Ramos (cell line): ENCODE measurements around the gene GPR37L1.

Source experiments
- in situ Hi-C: fragments of 300-500 bp; cut with MboI; formaldehyde crosslinking; loops from one replicate; pipeline ENCODE4 v1.14.3; 2022; ENCODE audit warnings: low sequenced_read_pairs; ENCODE audit not compliant: unreplicated experiment

Gene GPR37L1

GRCh38 chr1:202152399-202152798, 29.7 kb downstream of the GPR37L1 start:
- in situ Hi-C loops, result no loop called here

- in situ Hi-C loops, result no loop called here
Observed at GRCh38 chr1:202153284-202153683, 30.6 kb downstream of the GPR37L1 start.

DNA sequence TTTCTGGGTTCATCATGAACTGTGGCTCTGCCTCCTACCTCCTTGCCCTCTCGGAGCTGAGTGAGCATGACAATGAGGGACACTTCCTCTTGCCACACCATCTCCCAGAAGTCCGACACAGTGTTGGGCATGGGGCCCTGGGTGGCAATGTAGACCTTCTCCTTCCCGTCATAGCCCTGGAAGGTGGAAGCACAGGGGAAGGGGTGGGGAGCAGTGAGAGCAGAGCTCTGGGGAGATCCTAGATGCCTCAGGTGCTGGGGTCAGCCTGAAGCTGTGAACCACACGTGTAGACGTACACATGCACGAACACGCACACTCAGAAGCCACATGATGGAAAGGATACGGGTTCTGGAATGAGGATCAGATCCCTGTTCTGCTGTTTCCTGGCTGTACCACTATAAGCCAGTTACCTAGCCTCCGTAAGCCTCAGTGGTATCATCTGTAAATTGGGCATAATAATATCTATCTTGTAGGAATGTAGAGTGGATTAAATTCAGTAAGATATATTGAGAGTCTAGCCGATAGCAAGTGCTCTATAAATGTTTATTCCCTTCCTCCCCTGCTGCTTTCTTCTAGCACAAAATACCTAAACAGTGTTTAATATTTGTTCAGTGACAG, 31.5 kb downstream of the GPR37L1 start:
- in situ Hi-C loops, result no loop called here

DNA sequence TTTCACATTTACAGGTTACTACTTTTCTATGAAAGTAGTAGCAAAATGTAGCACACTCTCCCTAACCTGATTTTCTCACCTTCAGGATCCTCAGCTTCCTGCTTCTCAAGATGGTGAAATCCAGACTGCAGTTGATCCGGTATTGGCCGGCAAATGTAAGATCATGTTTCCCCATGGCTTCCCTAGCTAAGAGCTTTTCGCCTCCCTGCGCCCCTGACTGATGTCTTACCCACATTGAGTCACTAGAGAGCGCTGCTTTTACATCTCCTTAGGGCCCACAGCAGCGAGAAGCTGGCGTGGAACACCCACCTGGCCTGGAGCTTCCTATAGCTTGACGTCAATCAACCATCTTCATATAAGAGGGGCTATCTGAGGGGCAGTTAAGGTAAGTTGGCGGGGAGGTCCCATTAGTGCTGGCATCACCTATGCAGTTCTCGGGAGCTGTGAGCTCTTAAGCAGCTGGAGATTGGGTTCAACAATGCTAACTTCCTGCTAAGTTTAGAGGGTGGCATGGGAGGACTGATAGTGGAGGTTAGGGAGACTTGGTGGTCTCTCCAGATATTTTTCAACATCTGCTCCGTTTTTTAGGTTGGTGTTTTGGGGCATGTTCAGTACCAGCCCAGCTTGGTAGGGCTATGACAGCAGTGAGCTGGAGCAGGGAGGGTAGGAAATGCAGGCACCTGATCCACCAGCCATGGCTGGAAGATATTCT, 32.2 kb downstream of the GPR37L1 start:
- in situ Hi-C loops, result no loop called here

DNA sequence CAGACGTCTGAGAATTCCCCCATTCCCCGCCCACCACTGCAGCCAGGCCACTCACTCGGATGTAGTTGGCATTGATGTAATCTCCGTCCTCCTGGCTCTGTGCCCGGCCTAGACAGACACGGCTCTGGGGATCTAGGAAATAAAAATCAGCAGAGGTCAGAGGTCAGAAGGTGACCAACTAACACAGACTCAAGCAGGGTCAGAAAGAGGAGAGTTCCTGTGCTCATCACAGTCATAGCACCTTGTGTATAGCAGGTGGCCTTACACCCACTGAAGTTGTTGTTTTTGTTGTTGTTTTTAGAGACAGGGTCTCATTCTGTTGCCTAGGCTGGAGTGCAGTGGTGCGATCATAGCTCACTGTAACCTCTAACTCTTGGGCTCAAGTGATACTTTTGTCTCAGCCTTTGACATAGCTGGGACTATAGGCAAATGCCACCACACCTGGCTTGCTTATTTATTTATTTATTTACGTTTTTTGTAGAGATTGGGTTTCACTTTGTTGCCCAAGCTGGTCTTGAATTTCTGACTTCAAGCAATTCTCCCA, 32.8 kb downstream of the GPR37L1 start:
- in situ Hi-C loops, result no loop called here

DNA sequence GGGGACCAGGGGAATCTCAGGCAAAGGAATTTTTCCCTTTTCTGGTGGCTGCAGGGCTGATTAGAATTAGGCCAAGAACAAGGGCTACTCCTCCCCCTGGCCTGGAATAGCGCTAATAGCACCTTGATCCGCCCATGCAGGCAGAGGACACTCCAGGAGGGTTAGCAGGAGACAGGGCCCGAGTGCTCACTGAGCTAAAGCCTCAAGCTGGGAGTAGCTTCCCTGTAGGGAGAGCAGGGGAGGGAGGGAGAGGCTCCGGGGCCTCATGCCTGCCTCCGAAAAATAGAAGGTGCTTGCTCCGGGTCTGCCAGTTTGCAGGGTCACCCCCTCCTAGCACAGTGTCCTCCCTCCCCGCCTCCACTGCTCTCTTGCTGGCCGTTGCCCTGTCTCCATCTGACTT, 33.9 kb downstream of the GPR37L1 start:
- in situ Hi-C loops, result no loop called here

GRCh38 chr1:202157945-202158344, 35.2 kb downstream of the GPR37L1 start:
- in situ Hi-C loops, result no loop called here

DNA sequence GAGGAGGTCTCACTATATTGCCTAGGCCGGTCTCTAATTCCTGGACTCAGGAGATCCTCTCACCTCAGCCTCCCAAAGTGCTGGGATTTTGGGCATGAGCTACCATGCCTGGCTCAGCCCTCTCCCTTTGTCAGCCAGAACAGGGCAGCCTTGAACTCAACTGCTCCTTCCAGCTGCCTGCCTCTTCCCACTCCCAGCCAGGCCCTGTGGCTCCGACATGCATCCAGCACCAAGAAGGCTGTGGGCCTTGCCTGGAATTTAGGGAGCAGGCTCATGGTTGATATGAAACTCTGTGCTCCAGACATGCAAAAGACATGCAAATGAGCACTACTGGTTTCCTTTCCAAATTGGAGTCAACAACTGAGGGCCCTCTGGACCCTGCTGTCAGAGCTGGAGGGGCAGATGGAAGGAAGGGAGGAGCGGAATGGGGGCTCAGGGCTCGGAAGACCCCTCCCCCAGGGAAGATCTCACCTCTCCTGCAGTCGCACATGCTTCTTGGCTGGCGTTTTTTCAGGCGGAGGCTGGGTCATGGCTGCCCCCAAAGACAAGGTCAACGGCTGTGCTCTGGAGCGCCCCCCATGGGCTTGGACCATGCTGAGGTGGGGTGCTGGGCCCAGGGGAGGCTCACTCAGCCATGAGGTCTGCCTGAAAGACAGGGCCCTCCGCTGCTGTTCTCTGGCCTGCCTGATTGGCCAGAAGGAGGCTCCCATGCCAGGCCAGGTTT, 36.3 kb downstream of the GPR37L1 start:
- in situ Hi-C loops, result no loop called here

DNA sequence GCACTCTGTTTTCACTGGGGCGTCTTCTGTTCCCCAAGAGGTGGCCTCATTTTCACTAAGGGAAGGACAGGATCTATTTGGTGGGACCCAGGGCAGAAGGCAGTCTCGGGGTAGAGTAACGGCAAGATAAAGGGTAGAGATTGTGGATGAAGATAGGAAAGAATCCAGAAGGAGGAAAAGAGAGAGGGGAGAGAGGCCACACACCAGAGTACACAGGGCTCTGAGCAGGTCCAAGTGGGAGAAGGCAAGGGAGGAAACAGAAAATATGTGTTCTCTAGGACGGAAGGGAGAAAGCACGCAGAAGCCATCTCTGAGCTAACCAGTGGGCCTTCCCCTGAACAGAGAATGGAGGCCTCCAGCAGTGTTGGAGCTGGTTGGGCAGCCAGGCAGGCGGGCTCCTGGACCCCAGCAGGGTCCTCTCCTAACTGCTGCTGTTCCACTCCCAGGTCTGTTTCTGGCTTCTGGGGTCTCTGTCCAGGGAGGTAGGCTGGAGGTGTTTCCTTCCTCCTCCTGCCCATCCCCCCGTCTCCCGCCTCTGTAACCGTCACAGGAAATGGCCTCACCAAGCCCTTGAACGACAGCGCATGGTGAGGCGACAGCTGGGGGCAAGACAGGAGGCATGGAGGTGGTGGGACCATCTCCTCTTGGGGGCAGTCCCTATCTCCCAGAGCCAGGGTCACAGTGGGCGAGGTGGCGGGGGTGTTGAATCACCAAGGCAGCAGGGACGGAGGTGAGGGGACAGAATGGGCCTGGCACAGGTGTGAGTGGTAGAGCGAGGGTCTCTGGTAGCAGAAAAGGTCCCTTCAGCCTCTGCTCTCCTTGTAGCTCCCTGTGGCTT, 37.0 kb downstream of the GPR37L1 start:
- in situ Hi-C loops, result no loop called here

GRCh38 chr1:202160377-202160940, 37.7 kb downstream of the GPR37L1 start, which contains the start of gene PTPN7:
Gene PTPN7, minus strand, starts transcription at chr1:202160602. Its CDS starts 1,200 bp downstream, at chr1:202159402.
- in situ Hi-C loops, result no loop called here

DNA sequence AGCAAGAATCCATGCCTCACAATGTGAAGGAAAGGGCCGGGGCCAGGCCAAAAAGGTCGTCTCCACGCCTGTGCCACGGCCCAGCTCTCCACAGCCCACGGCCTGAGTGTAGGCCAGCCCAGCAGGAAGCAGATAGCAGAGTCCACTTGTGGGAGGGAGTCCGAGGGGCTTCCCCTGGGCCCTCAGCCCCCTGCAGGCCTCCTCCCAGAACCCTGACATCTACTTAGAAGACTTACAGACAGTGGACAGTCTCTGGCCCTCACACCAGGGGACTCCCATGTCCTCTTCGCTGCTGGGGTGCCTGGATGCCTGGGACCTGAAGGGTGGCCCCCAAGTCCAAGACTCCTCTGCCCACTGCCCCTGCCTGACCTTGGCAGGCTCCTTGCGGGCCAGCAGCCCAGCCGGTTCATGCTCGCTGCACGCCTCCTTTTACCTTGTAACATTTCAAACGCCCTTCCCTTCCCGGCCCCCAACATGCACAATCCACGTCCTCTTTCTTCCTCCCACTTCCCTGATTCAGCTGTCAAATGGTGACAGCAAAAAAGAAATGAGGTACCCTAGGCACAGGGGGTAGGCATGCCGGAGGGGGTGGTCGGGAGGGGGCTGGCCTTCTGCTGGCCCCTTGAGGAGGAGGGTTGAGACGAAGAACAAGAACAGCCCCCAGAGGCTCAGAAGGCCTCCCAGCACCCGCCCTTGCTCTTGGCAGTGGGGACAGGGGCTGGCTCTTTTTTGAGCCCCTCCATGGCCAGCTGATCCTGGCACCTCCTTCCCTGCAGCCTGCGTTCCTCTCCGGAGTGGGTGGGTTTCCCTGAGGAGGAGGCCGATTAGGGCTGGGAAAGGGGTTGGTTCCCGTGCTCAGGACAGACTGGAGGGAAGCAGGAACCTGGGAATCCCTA, 38.7 kb downstream of the GPR37L1 start:
- in situ Hi-C loops, result no loop called here

DNA sequence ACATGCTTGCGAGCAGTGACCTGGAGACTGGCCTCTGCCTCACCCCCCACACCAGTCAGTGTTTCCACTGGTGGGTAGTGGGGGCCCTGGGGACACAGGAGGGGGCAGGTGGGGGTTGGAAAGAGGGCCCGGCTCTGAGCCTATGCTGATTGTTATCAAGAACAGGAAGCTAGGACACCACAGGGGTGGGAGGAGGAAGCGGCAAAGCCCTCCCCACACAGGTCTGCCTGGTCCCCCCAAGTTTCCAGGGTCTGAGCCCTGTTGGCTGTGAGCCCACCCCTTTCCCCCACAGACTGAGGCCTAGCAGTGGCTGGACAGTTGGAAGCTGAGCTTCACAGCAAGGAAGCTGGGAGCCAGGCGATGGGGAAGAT, 39.3 kb downstream of the GPR37L1 start:
- in situ Hi-C loops, result no loop called here

DNA sequence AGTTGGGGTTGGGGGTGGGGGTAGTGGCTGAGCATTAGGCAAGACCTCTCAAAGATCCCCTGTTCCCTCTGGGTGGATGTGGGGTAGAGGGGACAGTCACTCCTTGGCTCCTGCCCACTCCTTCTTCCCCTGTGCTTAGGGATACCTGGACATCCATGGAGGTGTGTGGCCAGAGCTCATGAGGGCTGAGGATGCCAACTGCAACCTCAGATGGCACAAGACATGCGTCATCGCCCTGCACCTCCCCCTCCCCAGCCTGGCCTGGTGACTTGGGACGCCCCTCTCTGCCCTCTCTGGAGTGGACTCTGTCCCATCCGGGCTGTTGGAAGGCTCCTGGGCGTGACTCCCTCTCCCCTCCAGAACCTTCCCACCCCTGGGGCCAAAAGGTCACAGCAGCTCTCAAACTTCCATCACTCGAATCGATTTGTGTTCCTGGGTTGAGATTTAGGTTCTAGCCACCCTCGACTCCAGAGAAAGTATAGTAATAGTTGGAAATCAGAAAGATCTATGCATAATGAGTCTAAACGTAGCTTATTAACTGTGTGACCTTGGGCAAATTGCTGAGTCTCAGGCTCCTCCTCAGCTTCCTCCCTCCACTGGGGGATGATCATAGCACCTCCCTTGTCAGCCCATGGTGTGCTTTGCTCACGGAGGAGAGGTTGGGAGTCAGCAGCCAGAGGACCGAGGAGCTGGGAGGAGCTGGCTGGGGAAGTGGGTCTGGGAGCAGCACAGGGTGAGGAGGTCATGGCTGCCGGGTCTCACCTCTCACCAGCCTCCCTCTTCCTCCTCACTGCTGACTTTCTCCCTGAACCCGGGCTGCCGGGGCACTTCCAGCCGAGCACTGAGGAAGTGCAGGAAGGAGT, 39.9 kb downstream of the GPR37L1 start:
- in situ Hi-C loops, result no loop called here

DNA sequence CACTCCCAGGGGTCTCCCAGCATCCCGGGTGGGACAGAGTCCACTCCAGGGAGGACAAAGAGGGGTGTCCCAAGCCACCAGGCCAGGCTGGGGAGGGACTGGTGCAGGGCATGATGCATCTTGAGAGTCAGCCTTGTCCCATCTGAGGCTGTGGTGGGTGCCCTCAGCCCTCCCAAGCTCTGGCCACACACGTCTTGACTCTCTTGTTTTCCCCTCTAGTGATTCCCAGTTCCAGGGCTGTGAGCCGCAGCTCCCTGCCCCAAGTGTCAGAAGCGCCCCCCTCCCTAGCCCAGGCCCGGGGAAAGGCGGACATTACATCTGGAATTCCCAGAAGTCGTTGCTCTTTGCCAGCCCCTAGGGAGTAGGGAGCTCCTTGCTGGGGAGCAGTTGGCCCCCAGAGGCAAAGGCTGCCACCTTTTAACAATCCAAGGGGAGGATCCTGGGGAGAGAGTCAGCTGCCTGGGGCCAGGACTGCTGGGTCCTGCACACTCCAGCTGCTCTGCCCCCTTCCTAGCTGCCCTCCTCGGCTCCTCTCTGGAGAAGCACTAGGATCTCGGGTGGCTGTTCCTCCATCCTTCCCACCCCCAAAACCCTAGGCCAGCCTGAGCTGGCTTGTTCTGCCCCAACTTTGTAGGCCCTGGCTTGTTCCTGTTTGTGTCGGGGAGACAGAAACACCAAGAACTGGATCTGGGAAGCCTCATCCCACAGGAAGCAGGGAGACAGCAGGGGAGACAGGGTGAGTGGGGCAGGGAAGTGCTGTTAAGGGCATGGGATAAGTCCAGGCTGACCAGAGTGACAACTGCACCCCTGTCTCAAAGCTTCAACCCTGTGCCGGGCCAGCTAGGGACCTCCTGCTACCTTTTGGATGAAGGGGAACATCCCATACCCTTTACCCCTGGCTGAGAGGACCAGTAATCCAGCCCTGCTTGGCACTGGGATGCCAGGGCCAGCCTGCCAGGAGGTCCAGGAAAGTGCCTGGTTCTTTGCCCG, 40.9 kb downstream of the GPR37L1 start:
- in situ Hi-C loops, result no loop called here

GRCh38 chr1:202164271-202165037, 41.7 kb downstream of the GPR37L1 start:
- in situ Hi-C loops, result no loop called here

DNA sequence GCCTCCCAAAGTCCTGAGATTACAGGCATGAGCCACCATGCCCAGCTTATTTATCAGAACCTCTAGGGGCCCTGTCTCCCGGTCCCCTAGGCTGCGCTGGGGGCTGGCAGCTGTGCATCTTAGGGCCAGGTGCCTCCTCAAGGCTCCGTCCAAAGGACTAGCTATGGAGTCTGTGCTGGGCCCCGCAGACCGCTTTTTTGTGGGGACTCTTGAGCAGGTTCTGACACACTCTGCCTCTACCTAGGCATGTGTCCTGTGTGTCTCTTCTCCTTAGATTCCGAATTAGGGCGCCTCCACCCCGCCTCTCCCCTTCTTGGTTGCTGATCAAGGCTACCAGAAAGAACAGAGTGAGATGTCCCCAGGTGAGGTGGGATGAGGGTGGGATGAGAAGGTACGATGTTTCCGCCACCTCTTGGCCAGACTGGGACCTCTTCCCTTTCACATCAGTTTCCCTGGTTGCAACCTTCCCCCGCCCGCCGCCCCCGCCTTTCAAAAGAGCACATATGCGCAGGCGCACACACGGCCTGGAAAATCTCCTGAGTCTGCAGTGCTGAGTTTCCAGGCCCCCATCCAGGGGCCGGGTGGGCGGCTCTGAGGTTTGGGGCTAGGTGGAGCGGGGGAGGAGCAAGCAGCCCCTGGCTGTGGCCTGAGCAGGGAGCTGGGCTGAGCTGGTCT, 42.7 kb downstream of the GPR37L1 start:
- in situ Hi-C loops, result no loop called here
